Stimulated activated CD4-positive, alpha-beta T cell treated with anti-CD3 and anti-CD28 coated beads, Interleukin-15, amount 100 ng/mL, for 48 hours (primary cell): ENCODE results near the gene PROM1.

Experiments
- DNase-seq, 2 donors: peaks; one replicate each; pipeline ENCODE4 v3.0.0-alpha.2; 2020; ENCODE audit warnings: low read depth in 2 of 2

PROM1 gene

DNA sequence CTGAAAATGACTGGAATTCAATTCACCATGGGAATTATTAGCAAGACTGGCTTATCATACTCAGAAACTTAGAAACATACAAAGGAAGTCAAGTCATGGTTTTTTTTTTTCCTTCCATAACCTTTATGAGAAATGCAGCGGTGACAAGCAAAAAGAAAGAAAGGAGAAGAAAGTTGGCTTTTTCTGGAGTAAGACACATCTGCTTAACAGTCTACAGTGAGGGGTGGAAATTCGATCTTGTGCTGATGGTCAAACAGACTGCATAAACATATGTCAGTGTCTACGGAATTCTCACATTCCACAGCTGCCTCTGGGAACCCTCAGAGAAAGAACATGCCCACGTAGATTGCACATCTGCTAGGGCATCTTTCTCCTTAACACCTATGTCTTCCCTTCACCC is 54.6 kb downstream of the PROM1 start:
- no peak for DNase-seq

DNA sequence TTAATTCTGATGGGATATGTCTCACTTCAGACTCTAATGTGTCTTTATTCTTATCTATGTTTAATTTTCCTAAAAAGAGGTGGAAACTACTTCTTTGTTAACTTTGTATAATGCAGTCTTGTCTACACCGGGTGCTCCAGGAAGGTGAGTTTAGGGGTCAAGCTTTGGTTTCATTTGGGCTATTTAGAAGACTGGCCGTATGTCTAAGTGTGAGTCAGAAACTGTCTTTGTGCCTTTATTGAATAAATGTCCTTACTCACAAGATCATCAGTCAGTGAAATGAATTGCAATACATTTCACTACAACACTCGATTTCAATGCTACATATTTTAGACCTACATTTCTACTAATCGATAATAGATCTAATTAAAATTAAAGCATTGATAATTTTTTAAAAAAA is 56.2 kb downstream of the PROM1 start:
- no peak for DNase-seq

DNA sequence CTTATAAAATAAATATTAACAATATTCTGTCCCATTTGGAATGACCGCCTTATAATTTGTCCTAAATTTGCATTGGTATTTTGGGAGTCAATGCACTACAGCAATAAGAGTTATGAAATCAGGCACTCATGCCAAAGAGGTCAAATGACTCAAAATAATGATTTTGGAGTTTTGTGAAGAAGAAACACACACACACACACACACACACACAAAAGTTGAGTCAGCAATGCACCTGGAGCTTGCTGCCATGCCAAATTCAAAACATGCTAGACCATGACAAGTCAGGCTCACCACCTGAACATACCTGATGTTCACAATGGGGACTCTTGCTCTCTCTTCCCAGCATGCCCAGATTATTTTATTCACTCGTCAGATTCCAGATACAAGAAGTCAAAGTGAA is 56.7 kb downstream of the PROM1 start:
- no peak for DNase-seq

DNA sequence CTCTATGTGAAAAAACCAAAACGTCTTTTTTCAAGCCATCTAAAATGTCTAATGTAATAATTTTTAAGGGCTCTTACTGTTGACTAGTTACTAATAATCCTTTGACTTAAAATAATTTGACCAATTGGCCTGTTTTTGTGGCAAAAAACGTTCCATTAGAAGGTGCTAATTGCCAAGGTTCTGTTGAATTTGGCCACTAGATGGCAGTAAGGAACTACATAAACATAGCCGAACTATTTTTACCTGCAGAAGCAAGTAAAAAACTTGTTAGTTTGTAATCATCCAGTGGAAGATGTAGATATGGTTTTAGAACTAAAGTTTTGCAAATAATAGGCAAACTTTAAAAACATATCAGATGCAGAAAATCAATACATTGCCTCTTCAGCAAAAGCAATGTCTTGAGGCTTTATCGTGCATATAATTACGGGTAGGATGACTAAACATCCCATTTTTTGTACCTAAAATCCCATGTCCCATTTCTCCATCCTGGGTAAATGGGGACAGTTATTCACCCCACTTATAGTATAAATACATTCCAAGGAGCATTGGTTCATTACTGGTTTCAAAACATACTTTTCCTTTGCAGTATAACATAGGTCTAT is 57.6 kb downstream of the PROM1 start:
- peak in 1 of 2 donors; percentile 8 for DNase-seq

DNA sequence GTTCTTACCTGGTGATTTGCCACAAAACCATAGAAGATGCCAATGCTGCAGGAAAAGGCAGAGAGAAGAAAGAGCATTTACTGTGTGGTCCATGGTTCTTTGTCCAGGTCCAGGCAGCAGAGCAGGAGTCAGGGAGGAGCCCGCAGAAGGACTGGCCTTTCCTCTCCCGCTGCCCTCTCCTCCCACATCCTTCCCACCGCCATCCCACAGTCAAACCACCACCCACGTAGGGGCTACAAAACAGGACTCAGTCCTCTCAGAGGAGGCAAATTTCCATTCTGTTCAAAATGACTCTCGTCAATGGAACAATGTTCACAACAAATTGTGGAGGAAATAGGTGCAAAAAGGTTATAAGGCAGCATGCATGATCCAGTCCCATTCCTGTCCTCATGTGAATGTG is 58.6 kb downstream of the PROM1 start:
- DNase-seq = no peak

DNA sequence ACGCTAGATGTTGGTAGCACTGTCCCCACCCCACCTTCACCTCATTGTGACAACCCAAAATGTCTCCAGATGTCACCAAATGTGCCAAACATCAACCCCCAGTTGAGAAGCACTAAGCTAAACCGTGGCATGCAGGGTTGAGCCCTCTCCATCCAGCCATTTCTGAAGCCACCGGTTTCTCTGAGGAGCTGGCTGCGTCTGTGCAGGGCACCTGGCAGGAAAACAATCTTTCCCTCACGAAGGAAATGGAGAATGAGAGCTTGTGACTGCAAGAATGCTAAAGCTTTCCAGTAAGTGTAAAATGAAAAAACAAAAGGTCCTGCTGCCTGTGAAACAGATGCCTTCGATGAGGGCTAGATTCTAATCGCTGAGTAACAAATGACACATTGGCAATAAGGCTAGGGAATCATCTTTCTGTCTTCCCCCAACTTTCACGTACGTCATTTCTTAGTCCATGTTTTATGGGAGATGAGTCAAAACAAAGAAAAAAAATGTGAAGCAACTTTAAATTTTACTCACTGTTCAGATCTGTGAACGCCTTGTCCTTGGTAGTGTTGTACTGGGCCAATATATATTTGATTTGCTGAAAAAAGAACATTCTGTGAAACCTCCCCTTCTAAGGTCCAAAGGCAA is 59.9 kb downstream of the PROM1 start:
- DNase-seq = no peak

DNA sequence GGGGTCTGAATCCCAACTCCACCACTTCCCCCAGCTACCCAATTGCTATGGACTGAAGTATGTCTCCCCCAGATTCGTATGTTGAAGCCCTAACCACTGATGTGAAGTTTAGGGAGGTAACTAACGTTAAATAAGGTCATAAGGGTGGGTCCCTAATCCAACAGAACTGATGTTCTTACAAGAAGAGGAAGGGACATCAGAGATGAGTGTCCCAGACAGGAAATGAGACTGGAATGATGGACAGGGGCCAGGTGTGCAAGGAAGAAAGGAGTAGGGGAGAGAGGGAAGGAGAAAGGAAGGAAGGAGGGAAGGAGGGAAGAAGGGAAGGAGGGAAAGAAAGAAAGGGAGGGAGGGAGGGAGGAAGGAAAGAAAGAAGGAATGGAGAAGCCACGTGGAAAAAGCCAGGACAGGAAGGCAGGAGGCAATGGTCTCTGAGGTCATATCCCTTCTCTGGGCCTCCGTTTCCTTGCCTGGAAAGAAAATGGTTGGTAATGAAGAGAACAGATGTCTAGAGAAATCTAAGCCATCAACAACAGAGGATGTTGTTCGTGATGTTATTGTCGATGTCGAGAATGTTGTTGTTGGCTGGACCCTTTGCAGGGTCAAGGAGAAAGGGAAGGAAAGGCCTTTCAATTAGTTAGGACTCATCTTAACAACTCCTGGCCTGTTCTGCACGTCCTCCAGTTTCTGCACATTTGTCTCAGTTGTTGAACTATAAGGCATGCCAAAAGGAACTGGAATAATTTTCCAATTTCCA is 61.8 kb downstream of the PROM1 start:
- no peak for DNase-seq

DNA sequence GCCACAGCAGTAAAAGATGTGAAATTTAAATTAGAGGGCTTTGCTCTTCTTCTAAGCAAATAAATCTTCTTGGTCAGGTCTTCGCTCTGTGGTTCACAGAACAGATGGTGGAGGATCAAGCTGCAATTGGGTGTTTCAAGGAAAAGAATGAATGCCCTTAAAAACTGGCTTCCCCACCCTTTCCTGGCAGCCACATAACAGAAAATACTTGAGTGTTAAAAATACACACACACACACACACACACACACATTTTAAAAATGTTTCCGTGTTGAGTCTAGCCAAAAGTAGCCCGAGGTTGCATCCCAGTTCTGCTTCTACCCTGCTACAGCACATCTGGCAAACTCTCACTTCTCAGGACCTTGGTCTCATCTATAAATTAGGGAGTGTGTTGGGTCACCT is 64.2 kb downstream of the PROM1 start:
- no peak for DNase-seq

DNA sequence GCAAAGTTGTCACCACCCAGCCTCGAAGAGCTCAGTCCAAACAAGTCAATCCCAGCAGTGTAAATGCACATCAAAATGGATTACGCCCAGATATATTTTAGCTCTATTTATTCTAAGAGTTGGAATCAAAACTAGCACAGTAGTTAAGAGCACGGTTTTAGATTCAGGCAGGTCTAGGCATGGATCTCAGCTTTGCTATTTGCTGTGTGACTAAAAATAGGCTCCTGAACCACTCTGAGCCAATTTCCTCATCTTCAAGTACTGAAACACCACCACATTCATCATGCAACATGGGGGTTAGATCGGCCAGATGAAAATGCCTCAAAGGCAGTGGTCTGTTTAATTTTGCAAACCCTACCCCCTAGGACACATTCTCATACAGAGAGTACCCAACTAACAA is 65.0 kb downstream of the PROM1 start:
- no peak for DNase-seq

DNA sequence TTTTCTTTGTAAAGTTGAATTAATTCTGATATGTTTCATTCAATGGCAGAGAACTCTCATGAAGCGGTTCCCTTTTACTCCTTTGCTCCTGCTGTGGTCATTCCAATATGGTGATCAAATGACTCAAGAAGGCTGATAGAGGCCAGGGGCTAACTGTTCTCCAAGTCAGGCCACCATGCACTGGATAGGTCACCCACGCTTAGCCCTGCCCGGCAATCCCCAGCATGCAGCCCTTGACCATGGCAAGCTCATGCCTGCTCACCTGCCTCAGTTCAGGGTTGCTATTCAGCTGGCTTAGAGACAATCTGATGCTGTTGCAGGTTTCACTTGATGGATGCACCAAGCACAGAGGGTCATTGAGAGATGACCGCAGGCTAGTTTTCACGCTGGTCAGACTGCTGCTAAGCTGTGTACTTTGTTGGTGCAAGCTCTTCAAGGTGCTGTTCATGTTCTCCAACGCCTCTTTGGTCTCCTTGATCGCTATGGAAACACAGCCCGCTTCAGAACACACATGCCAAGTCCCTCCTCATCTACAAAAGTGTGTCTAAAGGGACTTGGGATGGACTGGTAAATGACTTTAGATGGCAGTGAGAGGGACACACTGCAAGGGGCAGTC is 65.7 kb downstream of the PROM1 start:
- no peak for DNase-seq

DNA sequence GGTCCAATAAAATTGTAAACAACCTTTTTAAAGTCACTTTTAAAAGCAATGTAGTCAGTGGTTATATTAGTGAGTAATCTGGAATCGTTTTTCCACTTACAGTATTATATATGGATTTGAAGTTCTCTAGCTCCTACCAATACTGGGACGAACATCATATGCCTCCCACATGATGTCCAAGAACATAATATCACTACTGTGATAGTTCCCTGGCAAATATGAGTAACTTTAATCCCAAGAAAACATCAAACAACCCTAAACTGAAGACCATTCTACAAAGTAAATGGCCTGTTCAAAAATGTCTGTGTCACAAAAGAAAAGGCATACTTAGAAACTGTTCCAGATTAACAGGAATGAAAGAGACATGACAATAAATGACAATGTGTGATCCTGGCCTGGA is 67.3 kb downstream of the PROM1 start:
- DNase-seq = no peak

DNA sequence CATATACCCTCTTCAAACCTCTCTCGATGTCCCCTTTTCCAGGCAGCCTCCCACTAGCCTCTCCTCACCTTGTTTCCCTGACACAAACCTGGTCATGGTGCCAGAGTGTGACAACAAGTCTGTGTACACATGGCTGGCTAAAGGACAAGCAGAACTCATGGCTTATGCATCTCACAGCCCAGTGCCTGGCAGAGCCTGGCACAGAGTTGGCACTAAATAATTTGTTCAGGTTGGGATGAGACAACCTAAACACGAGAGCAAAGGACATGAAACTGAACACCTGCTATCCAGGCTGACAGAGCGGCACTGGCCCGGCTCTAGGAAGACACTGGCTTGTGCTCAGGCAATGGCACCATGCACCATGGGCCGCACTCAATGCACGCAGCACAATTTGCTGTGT is 72.7 kb downstream of the PROM1 start:
- no peak for DNase-seq

DNA sequence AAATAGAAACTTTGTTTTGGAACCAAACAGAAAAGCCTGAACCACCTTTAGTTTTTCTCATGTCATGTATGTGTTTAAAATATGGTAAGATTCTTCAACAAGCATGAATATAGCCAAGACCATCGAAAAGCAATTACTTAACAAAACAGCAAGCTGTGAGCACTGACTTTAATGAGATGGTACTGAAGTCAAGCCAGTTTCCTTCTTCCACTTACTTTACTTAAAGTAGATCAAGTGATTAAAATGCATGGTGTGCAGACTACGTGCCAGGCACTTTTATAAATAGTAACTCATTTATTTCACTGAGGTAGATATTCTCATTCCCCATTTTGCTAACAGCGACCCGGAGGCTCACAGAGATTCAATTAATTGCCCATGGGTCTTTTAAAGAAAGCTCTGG is 74.7 kb downstream of the PROM1 start:
- no peak for DNase-seq

DNA sequence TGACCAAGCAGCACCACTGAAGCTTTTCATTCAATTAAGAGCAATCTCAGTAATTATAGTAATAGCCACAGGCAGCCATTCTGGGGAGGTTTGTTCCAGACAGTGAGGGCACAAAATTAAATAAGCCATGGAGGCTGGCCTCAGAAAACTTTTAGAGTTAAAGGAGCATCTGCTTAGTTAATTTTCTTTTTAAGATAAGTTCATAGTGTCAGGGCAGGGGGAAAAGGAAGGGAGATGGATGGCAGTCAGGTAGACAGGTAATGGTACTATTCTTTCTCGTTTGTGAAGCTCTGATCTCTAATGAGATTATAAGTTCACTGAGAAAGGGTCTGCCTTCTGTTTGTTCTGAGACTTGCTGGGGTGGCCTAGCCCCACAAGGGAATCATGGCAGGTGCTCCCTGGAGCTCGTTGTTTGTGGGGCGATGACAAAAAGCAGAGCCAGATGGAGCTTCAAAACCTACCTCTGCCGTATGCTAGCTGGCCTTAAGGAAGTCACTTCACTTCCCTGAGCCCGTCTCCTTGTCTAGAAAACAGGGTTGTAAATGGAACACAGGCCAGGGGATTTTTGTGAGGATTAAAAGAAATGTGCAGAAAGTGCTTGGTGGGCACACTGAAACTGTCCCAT is 76.2 kb downstream of the PROM1 start:
- DNase-seq = no peak

DNA sequence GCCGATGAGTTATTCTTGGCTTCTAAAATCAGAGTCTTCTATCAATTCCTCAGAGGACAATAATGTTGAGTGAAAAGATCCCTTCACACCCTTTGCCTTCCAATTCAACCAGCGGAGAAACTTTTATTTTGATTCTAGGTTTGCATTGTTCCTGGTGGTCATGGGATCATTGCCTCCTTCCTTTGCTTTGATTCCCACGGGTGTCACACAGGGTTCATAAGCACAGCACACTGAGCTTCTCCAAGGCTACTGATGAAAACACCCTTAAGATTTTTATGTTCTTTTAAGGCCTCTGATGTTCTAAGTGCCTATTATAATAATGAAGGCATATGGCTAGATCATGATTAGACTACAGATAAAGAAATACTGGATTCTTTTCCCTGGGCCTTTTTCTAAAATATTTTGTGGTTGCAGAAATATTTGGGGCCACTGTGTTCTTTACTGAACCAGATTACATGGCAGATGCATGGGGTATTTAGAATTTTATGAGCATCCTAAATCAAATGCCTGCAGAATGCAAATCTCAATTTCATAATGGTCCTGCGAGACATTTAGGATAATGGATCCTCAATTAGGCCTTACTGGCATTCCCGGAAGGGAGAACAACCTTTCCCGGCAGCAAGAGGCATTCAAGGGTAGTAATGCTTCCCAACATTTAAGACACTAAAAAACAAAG is 76.9 kb downstream of the PROM1 start:
- no peak for DNase-seq

DNA sequence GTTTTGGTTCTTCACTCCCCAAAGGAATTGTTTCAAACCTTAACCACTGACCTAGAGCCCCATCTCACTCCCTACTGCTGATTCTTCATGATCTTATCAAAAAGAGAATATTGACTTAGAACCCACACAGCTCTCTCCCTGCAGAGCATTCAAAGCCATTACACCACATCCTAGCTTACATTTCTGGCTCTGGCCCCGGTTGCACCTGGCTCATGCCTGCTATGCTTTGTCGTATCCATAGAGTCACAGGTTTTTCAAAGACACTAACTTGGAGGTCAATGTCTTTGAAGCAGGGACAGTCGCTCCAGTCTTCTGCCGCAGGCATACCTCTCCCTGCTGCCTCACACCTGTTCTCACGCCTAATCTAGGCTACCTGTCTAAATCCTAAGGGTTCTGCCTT is 78.1 kb downstream of the PROM1 start:
- no peak for DNase-seq

DNA sequence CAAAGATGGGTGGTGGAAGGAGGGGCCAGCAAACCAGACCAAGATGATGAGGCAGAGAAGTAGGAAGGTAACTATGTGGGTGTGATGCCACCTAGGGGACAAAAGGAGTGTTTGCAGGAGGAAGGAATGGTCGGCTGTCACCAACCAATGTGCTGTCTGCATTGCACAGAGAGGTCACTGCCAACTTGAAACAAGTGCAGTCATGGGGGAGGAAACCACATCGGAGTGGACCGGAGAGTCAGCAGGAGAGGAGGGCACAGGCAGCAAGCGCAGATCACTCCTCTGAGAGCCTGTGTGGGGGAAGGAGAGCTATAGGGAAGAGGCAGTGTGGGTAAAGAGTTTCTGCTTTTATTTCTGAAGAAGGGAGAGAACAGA is 82.4 kb downstream of the PROM1 start:
- DNase-seq = peak; percentile 24 to 36

DNA sequence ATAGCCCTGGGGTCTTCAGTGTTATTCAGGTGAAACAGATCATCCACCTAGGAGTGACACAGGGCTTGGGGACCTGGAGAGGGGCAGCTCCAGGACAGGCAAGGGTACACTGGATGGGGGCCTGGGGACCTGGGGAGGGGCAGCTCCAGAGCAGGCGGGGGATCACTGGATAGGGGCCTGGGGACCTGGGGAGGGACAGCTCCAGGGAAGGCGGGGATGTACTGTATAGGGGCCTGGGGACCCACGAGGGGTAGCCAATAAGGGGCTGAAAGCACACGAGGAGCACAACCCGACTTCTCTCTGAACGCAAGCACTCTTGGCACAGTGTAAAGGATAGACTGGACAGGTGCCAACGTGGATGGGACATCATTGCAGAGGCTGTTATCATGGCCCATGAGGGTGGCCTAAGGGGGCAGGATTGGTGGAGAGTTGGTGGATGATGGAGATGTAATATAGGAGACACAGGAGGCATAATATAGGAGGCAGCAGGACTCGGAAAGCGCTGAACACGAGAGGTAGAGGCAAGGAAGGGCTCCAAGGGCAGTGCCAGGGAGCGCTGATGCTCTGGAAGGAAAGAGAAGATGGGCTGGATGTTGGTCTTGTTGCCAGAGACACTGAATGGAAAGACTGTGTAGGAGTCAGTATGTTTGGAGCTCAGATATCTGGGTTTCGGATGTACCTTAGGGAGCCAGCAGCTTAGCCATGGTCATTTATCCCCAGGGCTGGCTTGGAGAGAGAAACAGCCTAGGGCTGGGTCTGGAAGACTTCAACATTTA is 82.9 kb downstream of the PROM1 start:
- no peak for DNase-seq

DNA sequence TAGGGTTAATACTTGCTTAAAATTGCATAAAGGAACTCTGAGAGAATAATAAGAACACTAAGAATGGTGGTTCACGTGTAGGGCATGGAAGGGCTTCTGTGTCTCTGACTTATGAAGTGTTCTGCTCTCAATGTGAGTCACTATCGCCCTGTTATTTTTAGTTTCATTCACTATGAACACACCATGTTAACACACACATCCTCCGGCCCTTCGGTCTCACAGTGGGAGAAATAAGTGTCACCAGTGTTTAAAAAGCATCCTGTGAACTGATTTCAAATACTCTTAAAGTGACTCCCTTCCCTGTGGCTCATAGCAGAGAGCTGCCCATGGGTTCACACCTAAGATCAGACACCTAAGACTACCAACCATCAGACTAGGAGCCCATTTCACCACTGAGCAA is 87.0 kb downstream of the PROM1 start:
- DNase-seq = no peak

DNA sequence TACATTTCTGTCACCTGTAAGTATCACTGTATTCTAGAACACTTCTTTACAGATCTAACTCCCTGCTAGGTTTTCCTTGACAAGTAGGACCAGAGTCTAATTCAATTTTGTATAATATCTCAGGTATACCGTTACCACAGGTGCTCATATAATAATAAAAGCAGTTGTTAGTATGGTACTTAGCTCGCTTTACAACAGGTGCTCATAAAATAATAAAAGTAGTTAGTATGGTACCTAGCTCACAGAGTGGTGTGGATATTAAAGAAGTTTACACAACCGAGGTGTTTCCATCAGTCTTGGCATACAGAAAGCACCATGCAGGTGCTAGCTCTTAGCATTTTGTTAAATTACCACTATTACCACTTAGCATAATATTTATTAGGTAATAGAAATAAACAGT is 88.0 kb downstream of the PROM1 start:
- DNase-seq = no peak

DNA sequence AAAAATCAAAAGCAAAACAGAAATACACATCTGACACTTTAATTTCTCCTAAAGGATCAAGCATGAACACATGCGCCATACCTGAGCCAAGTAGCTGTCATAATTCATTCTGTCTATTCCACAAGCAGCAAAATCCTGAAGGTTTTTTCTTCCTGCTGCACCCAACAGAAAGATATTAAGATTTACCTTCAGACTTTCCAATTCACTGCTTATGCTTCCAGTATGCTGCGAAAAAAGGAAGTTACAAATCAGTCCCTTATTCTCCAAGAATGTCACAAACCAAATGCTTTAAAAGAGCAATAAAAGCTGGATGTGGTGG is 91.7 kb downstream of the PROM1 start:
- DNase-seq = no peak
